ENCODE measurements around the gene FGD6. TPM values are rescaled to one million over a fixed set of nuclear protein-coding genes. Genes with fewer than 3 reads are reported as not detected.

The FGD6 gene
- total and polyA plus RNA-seq, 2 donors (not counting 1 experiment from before 2014, with no cell fraction given), result 1.2 to 8.4 TPM

GRCh38 chr12:95187865-95188415, 29.3 kb downstream of the FGD6 start:
- CTCF ChIA-PET, result interaction anchor here (0.9 kb wide), 1 partner anchor 30 kb away, joined by 4 read pairs; the partner anchor contains the start of genes FGD6 and VEZT
- intact Hi-C loops (cut with micrococcal nuclease), result no loop called here
- Histone ChIP-seq H3K9me3 (ENCODE audit: control extremely low read depth in 1 of 3, control insufficient read depth in 2 of 3, insufficient read depth in 1 of 3, low read length in 2 of 3) (no peaks in the 10 kb centered on the region), H3K4me2 (replicated peaks; ENCODE audit: low read depth, low read length, poor library complexity, severe bottlenecking) (no peak overlapping the region), H3K27ac (ENCODE audit: low read length in 2 of 2) (no peak overlapping the region), H4K20me1 (ENCODE audit: control insufficient read depth, insufficient read depth, low read length, poor library complexity, severe bottlenecking) (no peaks in the 10 kb centered on the region), H2AFZ (ENCODE audit: insufficient read depth, low read depth, low read length, poor library complexity, severe bottlenecking) (no peak overlapping the region), H3K79me2 (ENCODE audit: control insufficient read depth, insufficient read depth, low read length) (no peaks in the 10 kb centered on the region), H3K4me1 (ENCODE audit: control insufficient read depth in 2 of 2, insufficient read depth in 2 of 2, low read length in 2 of 2) (no peaks in the 10 kb centered on the region), H3K27me3 (replicated peaks in 1 of 4; ENCODE audit: control extremely low read depth in 1 of 4, control insufficient read depth in 3 of 4, insufficient read depth in 4 of 4, low read length in 3 of 4) (no peaks in the 10 kb centered on the region), H3K4me3 (ENCODE audit: control extremely low read depth in 1 of 5, extremely low read depth in 1 of 5, insufficient read depth in 1 of 5, low read depth in 2 of 5, low read length in 4 of 5) (no peak overlapping the region), H3K36me3 (replicated peaks in 1 of 2; ENCODE audit: control extremely low read depth in 1 of 2, control insufficient read depth in 1 of 2, extremely low read depth in 1 of 2, insufficient read depth in 2 of 2, low read length in 1 of 2) (no peaks in the 10 kb centered on the region), H3K9ac (ENCODE audit: low read length) (no peak overlapping the region)
- POLR2A ChIA-PET, result no interaction called here
- Mint-ChIP-seq H3K4me1 (peaks cover 13% of the 10 kb centered on the region), H3K4me3 (peak overlapping the region; percentile 16), H3K27ac (peak overlapping the region; percentile 56), H3K27me3 (no peaks in the 10 kb centered on the region), H3K9me3 (ENCODE audit: insufficient read depth) (no peaks in the 10 kb centered on the region)
- no peak for ATAC-seq (ENCODE audit: low read depth)
- TF ChIP-seq EZH2 (IDR thresholded peaks at IDR 0.05; ENCODE audit: borderline replicate concordance, insufficient read depth, low read depth, low read length, poor library complexity, severe bottlenecking), result no peak
- TF ChIP-seq, protein P1, sequence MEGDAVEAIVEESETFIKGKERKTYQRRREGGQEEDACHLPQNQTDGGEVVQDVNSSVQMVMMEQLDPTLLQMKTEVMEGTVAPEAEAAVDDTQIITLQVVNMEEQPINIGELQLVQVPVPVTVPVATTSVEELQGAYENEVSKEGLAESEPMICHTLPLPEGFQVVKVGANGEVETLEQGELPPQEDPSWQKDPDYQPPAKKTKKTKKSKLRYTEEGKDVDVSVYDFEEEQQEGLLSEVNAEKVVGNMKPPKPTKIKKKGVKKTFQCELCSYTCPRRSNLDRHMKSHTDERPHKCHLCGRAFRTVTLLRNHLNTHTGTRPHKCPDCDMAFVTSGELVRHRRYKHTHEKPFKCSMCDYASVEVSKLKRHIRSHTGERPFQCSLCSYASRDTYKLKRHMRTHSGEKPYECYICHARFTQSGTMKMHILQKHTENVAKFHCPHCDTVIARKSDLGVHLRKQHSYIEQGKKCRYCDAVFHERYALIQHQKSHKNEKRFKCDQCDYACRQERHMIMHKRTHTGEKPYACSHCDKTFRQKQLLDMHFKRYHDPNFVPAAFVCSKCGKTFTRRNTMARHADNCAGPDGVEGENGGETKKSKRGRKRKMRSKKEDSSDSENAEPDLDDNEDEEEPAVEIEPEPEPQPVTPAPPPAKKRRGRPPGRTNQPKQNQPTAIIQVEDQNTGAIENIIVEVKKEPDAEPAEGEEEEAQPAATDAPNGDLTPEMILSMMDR (IDR thresholded peaks at IDR 0.05), result no peak
- WGBS (ENCODE audit: insufficient coverage), result no CpG with 5 or more reads among the region's 5 CpGs
- DNase-seq, result no peak

DNA sequence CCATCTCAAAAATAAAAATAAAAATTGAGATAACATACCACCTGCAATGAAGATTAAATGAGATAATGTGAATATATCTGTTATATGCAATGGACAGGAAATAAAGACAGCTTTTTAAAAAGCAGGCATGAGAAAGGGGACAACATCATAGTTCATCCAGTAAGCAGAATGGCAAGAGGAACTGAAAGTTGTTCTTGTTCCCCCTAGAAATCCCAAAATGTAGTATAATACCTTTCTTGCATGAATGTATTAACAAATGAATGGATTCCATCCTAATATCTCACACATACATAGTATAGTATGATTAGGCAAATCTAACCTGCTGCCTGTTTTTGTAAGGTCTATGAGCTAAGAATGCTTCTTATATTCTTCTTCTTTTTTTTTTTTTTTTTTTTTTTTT, 31.4 kb downstream of the FGD6 start:
- H3K9ac ChIP-seq (ENCODE audit: low read length), result no peak overlapping the region
- POLR2A ChIA-PET, result no interaction called here
- no peak for DNase-seq
- no peaks in the 10 kb centered on the region for H4K20me1 ChIP-seq (ENCODE audit: control insufficient read depth, insufficient read depth, low read length, poor library complexity, severe bottlenecking)
- H3K27me3 ChIP-seq (replicated peaks in 1 of 4; ENCODE audit: control extremely low read depth in 1 of 4, control insufficient read depth in 3 of 4, insufficient read depth in 4 of 4, low read length in 3 of 4), result no peaks in the 10 kb centered on the region
- no peaks in the 10 kb centered on the region for H3K36me3 ChIP-seq (replicated peaks in 1 of 2; ENCODE audit: control extremely low read depth in 1 of 2, control insufficient read depth in 1 of 2, extremely low read depth in 1 of 2, insufficient read depth in 2 of 2, low read length in 1 of 2)
- Mint-ChIP-seq H3K9me3 (ENCODE audit: insufficient read depth) (no peaks in the 10 kb centered on the region), H3K4me3 (no peak overlapping the region), H3K27ac (no peak overlapping the region), H3K27me3 (no peaks in the 10 kb centered on the region), H3K4me1 (peaks cover 10% of the 10 kb centered on the region)
- H2AFZ ChIP-seq (ENCODE audit: insufficient read depth, low read depth, low read length, poor library complexity, severe bottlenecking), result no peak overlapping the region
- no peak overlapping the region for H3K27ac ChIP-seq (ENCODE audit: low read length in 2 of 2)
- no peaks in the 10 kb centered on the region for H3K9me3 ChIP-seq (ENCODE audit: control extremely low read depth in 1 of 3, control insufficient read depth in 2 of 3, insufficient read depth in 1 of 3, low read length in 2 of 3)
- intact Hi-C loops (cut with micrococcal nuclease), result no loop called here
- no peak overlapping the region for H3K4me3 ChIP-seq (ENCODE audit: control extremely low read depth in 1 of 5, extremely low read depth in 1 of 5, insufficient read depth in 1 of 5, low read depth in 2 of 5, low read length in 4 of 5)
- no peak overlapping the region for H3K4me2 ChIP-seq (replicated peaks; ENCODE audit: low read depth, low read length, poor library complexity, severe bottlenecking)
- TF ChIP-seq, protein P1 (IDR thresholded peaks at IDR 0.05), result no peak
- TF ChIP-seq EZH2 (IDR thresholded peaks at IDR 0.05; ENCODE audit: borderline replicate concordance, insufficient read depth, low read depth, low read length, poor library complexity, severe bottlenecking), result no peak
- CTCF ChIA-PET, result no interaction called here
- H3K79me2 ChIP-seq (ENCODE audit: control insufficient read depth, insufficient read depth, low read length), result no peaks in the 10 kb centered on the region
- no peaks in the 10 kb centered on the region for H3K4me1 ChIP-seq (ENCODE audit: control insufficient read depth in 2 of 2, insufficient read depth in 2 of 2, low read length in 2 of 2)
- no peak for ATAC-seq (ENCODE audit: low read depth)
